ENCODE measurements around the gene AGBL1.

DNA sequence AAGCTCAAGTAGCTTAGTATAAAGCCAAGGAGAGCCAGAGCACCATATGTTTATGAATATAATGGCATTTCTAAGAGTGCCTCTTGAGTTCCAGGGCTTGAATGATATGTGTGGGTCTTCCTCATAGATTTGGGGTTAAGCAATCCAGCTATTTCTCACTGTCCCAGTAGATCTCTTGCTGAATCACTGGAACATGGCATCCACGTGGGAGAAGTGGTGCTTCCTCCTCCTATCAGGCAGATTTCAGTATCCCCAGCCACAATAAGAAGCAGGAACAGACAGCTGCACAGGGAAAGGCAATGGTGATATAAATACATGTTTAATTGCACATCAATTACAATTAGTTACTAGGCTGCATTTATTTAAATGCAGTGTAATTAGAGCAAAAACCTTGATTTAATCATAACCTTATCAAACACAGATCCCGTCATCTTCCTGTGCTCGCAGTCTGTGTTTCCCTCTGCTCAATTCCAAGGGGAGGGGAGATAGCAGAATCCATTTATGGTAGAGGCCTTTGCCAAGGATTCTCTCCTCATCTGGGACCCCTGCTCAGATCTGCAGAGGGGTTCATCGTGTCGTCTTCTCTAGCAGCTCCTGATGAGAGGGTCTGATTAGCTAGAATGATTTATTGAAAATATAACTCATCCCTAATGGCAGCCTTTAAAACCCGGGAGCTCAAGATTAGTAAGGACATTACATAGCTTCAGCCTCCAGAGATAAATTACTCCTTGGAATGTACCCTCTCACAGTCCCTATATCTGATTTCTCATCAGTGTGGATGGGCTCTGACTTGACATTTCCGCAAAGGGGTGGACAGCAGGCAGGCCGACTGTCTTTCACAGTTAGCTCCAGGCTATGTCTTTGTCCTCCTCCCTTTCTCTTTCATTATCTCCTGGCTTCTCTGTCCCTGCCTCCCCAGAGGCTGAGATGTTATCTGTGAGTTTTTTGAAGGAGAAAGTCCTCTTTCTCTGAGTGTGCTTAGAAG lies 775.9 kb downstream of the AGBL1 start:
- TF ChIP-seq, protein P1, sequence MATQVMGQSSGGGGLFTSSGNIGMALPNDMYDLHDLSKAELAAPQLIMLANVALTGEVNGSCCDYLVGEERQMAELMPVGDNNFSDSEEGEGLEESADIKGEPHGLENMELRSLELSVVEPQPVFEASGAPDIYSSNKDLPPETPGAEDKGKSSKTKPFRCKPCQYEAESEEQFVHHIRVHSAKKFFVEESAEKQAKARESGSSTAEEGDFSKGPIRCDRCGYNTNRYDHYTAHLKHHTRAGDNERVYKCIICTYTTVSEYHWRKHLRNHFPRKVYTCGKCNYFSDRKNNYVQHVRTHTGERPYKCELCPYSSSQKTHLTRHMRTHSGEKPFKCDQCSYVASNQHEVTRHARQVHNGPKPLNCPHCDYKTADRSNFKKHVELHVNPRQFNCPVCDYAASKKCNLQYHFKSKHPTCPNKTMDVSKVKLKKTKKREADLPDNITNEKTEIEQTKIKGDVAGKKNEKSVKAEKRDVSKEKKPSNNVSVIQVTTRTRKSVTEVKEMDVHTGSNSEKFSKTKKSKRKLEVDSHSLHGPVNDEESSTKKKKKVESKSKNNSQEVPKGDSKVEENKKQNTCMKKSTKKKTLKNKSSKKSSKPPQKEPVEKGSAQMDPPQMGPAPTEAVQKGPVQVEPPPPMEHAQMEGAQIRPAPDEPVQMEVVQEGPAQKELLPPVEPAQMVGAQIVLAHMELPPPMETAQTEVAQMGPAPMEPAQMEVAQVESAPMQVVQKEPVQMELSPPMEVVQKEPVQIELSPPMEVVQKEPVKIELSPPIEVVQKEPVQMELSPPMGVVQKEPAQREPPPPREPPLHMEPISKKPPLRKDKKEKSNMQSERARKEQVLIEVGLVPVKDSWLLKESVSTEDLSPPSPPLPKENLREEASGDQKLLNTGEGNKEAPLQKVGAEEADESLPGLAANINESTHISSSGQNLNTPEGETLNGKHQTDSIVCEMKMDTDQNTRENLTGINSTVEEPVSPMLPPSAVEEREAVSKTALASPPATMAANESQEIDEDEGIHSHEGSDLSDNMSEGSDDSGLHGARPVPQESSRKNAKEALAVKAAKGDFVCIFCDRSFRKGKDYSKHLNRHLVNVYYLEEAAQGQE (IDR thresholded peaks at IDR 0.05; ENCODE audit: insufficient read depth in 1 of 2, low read depth in 2 of 2, low read length in 2 of 2): no peak
- no peak for TF ChIP-seq SIN3A (IDR thresholded peaks at IDR 0.05; ENCODE audit: borderline replicate concordance, insufficient read depth, low read length)
- no peak for TF ChIP-seq FOXP2 (optimal IDR thresholded peaks at IDR 0.05; ENCODE audit: borderline replicate concordance, extremely low read depth, extremely low read length, insufficient read depth)
- no peak for TF ChIP-seq POLR2AphosphoS5 (IDR thresholded peaks at IDR 0.05; ENCODE audit: low read depth, low read length)

All from PFSK-1 (cell line).